ENCODE results near the gene PDZD4. TPM values are rescaled to one million over a fixed set of nuclear protein-coding genes. Genes with fewer than 3 reads are reported as not detected.

PDZD4 gene
- total RNA-seq, 2 experiments from 2014 or later = 0.10 to 0.16 TPM

GRCh38 chrX:153848325-153848724 lies 18.0 kb upstream of the PDZD4 start:
- ChIA-PET POLR2A (no interaction called here), CTCF (no interaction called here)
- H3K4me3 Mint-ChIP-seq = no peak overlapping the region
- no peak overlapping the region for H3K27ac Mint-ChIP-seq
- H3K9me3 Mint-ChIP-seq (ENCODE audit: insufficient read depth) = no peaks in the 10 kb centered on the region
- ATAC-seq = no peak
- DNase-seq = no peak
- H3K36me3 Mint-ChIP-seq (ENCODE audit: low read depth) = no peaks in the 10 kb centered on the region
- no peaks in the 10 kb centered on the region for H3K4me1 Mint-ChIP-seq (ENCODE audit: low read depth)
- H3K27me3 Mint-ChIP-seq (ENCODE audit: low read depth) = peaks cover 31% of the 10 kb centered on the region

GRCh38 chrX:153845842-153846241 lies 15.5 kb upstream of the PDZD4 start:
- ATAC-seq (no peak), DNase-seq (no peak)
- no peaks in the 10 kb centered on the region for H3K4me1 Mint-ChIP-seq (ENCODE audit: low read depth)
- no peak overlapping the region for H3K27ac Mint-ChIP-seq
- ChIA-PET CTCF (no interaction called here), POLR2A (no interaction called here)
- peaks cover 26% of the 10 kb centered on the region for H3K27me3 Mint-ChIP-seq (ENCODE audit: low read depth)
- no peak overlapping the region for H3K4me3 Mint-ChIP-seq
- no peaks in the 10 kb centered on the region for H3K9me3 Mint-ChIP-seq (ENCODE audit: insufficient read depth)
- H3K36me3 Mint-ChIP-seq (ENCODE audit: low read depth) = no peaks in the 10 kb centered on the region

DNA sequence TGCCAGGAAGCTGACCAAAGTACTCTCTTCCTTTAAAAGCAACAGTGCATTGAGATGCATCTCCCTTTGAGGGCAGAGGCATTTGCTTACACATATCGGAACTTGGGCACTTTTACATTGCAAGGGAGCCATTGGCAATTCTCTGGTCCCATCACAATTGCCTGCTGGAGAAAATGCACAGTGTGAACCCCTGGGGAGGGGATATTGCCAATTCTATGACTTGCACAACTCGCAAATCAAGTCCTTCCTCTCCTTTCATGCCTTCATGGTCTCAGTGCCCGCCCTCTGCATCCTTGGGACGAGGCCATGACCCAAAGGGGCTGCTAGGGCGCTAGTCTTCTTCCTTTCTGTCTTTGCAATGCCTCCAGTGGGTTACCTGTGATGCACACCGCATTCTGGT lies 14.9 kb upstream of the PDZD4 start:
- no peaks in the 10 kb centered on the region for H3K36me3 Mint-ChIP-seq (ENCODE audit: low read depth)
- H3K4me3 Mint-ChIP-seq = no peak overlapping the region
- H3K27me3 Mint-ChIP-seq (ENCODE audit: low read depth) = peaks cover 26% of the 10 kb centered on the region
- ATAC-seq = no peak
- CTCF ChIA-PET = no interaction called here
- no peaks in the 10 kb centered on the region for H3K9me3 Mint-ChIP-seq (ENCODE audit: insufficient read depth)
- H3K27ac Mint-ChIP-seq = no peak overlapping the region
- POLR2A ChIA-PET = no interaction called here
- no peaks in the 10 kb centered on the region for H3K4me1 Mint-ChIP-seq (ENCODE audit: low read depth)
- DNase-seq = no peak

DNA sequence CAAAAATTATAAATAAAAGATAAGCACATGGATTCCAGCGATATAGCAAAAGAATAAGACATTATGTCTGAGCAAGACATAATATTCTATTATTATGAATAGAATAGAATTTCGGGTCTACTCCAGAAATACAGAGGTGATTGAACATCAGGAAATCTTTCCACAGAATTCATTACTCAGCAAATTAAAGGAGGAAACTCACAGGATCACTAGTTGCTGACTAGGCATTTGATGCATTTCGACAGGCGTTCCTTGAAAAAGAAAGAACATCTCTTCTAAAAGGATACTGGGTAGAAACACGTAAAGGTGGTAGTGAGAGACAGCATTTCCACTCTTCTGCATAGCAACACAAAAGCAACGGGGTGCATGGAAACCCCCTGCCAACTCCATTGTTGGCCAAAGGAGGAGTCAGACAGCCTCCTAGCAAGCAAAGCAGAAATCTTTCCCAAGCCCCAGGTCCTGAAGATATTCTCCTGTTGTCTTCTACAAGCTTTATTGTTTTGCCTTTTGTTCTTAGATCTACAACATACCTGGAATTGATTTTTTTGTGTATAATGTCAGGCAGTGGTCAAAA lies 14.3 kb upstream of the PDZD4 start:
- no peaks in the 10 kb centered on the region for H3K36me3 Mint-ChIP-seq (ENCODE audit: low read depth)
- H3K4me3 Mint-ChIP-seq = no peak overlapping the region
- no peaks in the 10 kb centered on the region for H3K9me3 Mint-ChIP-seq (ENCODE audit: insufficient read depth)
- DNase-seq (no peak), ATAC-seq (no peak)
- no peaks in the 10 kb centered on the region for H3K4me1 Mint-ChIP-seq (ENCODE audit: low read depth)
- CTCF ChIA-PET = no interaction called here
- H3K27me3 Mint-ChIP-seq (ENCODE audit: low read depth) = peaks cover 26% of the 10 kb centered on the region
- POLR2A ChIA-PET = no interaction called here
- no peak overlapping the region for H3K27ac Mint-ChIP-seq

DNA sequence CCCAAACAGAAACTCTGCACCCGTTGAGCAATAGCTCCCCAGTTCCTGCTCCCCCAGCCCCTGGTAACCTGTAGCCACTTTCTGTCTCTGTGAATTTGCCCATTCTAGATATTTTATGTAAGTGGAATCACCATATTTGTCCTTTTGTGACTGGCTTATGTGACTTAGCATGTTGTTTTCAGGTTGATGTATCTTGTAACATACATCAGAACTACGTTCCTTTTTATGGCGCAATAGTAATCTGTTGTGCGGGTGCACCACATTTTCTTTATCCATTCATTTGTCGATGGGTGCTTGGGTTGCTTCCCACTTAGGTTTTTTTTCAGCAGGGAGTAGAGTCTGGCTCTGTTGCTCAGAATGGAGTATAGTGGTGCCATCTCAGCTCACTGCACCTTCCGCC lies 6.6 kb upstream of the PDZD4 start:
- ATAC-seq (no peak), DNase-seq (no peak)
- Mint-ChIP-seq H3K36me3 (ENCODE audit: low read depth) (no peaks in the 10 kb centered on the region), H3K9me3 (ENCODE audit: insufficient read depth) (no peaks in the 10 kb centered on the region), H3K4me3 (no peak overlapping the region), H3K27me3 (ENCODE audit: low read depth) (peaks cover 12% of the 10 kb centered on the region), H3K4me1 (ENCODE audit: low read depth) (no peaks in the 10 kb centered on the region), H3K27ac (no peak overlapping the region)
- ChIA-PET POLR2A (interaction anchor here (1.0 kb wide), 1 partner anchor 48 kb away, joined by 3 read pairs; no protein-coding TSS in a partner anchor), CTCF (no interaction called here)

DNA sequence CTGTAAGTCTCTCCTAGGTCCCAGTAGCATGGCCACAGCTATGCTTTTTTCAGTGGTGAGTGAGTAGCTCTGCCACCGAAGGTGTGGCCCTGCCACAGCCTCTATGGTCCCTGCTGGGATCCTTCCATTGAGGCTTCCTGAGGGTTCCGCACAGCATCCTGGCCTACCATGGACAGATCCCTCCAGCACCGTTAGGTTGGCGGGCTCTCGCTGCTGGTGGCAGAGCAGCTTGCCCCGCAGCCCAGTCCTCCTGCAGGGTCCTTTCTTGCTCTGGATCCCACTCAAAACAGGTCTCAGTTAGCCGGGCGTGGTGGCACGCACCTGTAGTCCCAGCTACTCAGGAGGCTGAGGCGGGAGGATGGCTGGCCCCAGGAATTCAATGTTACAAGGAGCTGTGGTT lies 2.4 kb upstream of the PDZD4 start:
- no peaks in the 10 kb centered on the region for H3K36me3 Mint-ChIP-seq (ENCODE audit: low read depth)
- no peak for ATAC-seq
- no peaks in the 10 kb centered on the region for H3K9me3 Mint-ChIP-seq (ENCODE audit: insufficient read depth)
- no peak overlapping the region for H3K27ac Mint-ChIP-seq
- POLR2A ChIA-PET = no interaction called here
- no peaks in the 10 kb centered on the region for H3K4me1 Mint-ChIP-seq (ENCODE audit: low read depth)
- H3K4me3 Mint-ChIP-seq = no peak overlapping the region
- DNase-seq = no peak
- H3K27me3 Mint-ChIP-seq (ENCODE audit: low read depth) = peaks cover 22% of the 10 kb centered on the region
- CTCF ChIA-PET = no interaction called here

DNA sequence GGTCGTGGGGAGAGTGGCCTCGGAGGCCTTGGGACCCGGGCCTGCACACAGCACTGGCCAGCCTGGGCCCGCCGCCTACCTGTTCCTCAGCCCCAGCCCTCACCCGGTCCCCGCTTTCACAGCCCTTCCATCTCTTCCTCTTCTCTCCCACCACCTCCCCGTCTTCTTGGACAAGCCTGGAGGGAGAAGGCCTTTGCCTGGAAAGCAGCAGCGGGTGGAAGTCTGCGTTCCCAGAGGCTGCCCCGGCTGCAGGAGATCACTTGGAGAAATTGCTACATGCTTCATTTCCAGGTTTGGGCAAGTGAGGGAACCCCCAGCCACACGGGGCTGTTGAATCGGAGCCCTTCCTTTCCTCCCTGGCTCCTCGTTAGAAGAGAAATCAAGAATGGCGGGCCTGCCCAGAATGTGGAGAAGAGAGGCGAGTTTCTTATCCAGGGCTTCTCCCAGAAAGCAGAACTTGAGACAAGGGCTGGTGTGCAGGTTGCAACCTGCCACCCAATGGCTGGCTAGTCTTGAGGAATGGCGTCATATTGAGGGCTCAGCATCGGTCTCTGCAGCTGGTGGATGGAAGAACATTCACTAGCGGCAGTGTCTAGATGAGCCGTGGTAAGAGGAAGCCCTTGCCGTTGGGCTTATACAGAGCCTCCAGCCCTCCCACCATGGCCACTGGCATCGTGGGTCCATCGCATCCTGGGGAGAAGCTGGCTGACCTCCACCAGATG lies 1.2 kb upstream of the PDZD4 start:
- ATAC-seq (no peak), DNase-seq (no peak)
- Mint-ChIP-seq H3K4me3 (no peak overlapping the region), H3K9me3 (ENCODE audit: insufficient read depth) (no peaks in the 10 kb centered on the region), H3K36me3 (ENCODE audit: low read depth) (no peaks in the 10 kb centered on the region), H3K27ac (no peak overlapping the region), H3K4me1 (ENCODE audit: low read depth) (peaks cover 2% of the 10 kb centered on the region), H3K27me3 (ENCODE audit: low read depth) (peaks cover 31% of the 10 kb centered on the region)
- POLR2A ChIA-PET = no interaction called here
- CTCF ChIA-PET = no interaction called here

DNA sequence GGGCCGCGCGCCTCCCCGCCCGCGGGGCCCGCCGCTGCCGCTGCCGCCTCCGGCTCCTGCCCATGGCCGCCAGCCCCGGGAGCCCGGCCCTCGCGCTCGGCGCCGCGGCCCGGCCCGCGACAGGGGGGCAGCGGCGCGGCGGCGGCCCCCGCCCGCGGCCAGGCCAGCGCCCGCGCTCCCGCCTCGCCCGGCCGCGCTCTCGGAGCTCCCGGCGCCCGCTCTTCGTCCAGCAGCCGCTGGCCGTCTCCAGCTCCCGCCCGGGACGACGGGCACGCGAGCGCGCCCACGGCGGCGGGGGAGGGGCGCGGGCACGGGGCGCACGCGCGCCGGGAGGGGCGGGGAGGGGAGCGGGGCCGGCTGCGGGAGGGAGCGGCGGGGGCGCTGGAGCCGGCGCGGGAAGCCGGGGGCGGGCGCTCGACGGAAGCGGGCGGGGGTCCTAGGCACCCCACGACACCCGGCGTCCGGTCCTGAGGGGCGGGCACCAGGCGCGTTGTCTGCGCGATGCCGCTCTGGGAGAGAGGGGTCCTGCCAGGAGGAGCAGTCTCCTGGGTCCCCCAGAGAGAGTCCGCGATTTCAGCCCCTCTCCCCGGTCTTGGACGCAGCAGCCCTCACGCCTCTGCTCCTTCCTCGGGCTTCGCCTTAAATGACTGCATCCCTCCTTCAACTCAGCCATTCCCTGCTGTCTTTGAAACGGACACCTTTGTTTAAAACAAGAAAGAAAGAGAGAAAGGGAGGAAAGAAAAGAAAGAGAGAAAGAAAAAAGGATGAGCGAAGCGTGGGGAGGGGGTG lies 490 bp upstream of the PDZD4 start:
- Mint-ChIP-seq H3K36me3 (ENCODE audit: low read depth) (no peaks in the 10 kb centered on the region), H3K9me3 (ENCODE audit: insufficient read depth) (no peaks in the 10 kb centered on the region), H3K27me3 (ENCODE audit: low read depth) (peaks cover 31% of the 10 kb centered on the region), H3K27ac (no peak overlapping the region), H3K4me3 (no peak overlapping the region), H3K4me1 (ENCODE audit: low read depth) (peaks cover 2% of the 10 kb centered on the region)
- DNase-seq = no peak
- ChIA-PET CTCF (no interaction called here), POLR2A (no interaction called here)
- ATAC-seq = no peak

DNA sequence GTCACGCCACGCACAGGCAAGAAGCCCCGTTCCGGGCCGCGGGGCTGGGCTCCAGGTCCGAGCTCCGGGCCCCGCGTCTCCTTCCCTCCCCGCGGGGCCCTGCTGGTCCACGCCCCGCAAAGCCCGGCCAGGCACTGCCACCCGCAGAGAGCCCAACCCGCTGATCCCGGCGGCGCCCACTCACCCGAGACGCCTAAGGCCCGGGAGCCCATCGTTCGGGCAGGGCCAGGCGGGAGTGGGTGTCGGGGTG lies 870 bp downstream of the PDZD4 start:
- Mint-ChIP-seq H3K36me3 (ENCODE audit: low read depth) (no peaks in the 10 kb centered on the region), H3K4me3 (no peak overlapping the region), H3K9me3 (ENCODE audit: insufficient read depth) (no peaks in the 10 kb centered on the region), H3K27me3 (ENCODE audit: low read depth) (peaks cover 35% of the 10 kb centered on the region), H3K27ac (no peak overlapping the region), H3K4me1 (ENCODE audit: low read depth) (peaks cover 4% of the 10 kb centered on the region)
- ChIA-PET CTCF (no interaction called here), POLR2A (no interaction called here)
- DNase-seq = no peak
- no peak for ATAC-seq

DNA sequence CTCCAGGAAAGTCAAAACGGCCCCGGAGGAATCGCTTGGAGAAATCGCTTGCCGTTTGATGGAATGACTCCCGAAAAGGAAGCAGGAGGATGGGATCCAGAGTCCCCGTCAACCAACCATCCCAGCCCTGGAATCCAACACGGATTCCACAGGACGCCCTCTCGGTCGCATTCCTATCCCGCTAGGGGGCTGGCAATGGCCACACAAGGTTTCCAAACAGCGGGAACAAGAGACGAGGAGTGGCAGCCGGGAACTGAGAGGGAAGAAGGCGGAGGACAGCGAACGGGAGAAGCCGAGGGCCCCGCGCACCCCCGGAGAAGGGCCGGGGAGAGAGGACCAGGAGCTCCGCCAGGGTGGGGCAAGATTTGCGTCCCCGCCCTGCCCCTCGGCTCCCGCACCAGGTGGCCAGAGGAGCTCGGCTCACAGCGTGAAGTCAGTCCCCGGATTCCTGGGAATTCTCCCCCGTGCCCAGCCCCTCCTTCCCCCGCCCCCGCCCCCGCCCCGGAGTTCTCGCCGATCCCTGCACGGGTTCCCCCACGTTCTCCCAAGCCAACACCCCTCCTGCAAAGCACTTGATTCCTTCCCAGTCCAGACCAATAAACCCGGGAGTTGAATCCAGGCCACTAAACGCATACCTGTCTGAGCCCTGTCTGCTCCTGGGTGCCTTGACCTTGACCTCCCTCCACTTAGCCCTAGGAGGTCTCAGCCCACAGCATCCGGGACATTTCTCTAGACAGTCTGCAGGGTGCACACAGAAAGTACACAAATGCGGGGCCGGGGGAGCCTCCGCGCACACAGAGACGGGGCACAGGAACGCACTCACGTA lies 1.4 kb downstream of the PDZD4 start:
- H3K36me3 Mint-ChIP-seq (ENCODE audit: low read depth) = no peaks in the 10 kb centered on the region
- DNase-seq = no peak
- peaks cover 6% of the 10 kb centered on the region for H3K4me1 Mint-ChIP-seq (ENCODE audit: low read depth)
- no peak for ATAC-seq
- CTCF ChIA-PET = no interaction called here
- no peaks in the 10 kb centered on the region for H3K9me3 Mint-ChIP-seq (ENCODE audit: insufficient read depth)
- H3K27ac Mint-ChIP-seq = no peak overlapping the region
- H3K4me3 Mint-ChIP-seq = no peak overlapping the region
- POLR2A ChIA-PET = no interaction called here
- H3K27me3 Mint-ChIP-seq (ENCODE audit: low read depth) = peaks cover 36% of the 10 kb centered on the region

- no peak for ATAC-seq
Observed at GRCh38 chrX:153828308-153828707, 2.0 kb downstream of the PDZD4 start.

DNA sequence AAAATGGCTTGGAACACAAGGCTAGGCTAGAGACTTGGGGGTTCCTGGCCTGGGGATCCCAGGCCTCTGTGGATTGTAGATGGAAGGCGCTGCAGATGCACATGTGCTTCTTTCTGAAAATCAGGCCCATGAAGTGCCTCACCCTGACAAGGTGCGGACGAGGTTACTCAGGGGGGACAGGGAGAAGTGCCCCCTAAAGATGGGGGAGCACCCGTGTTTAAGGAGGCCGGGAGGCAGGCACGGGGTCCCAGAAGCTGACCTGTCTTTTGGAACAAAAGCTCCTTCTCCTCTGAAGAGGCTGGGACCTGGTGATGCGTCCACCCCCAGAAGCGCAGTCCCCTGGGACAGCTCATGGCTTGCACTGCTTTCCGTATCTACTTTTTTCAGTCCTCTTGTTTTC lies 2.4 kb downstream of the PDZD4 start:
- H3K4me1 Mint-ChIP-seq (ENCODE audit: low read depth) = peaks cover 10% of the 10 kb centered on the region
- ATAC-seq (no peak), DNase-seq (no peak)
- no peaks in the 10 kb centered on the region for H3K9me3 Mint-ChIP-seq (ENCODE audit: insufficient read depth)
- H3K36me3 Mint-ChIP-seq (ENCODE audit: low read depth) = no peaks in the 10 kb centered on the region
- no peak overlapping the region for H3K4me3 Mint-ChIP-seq
- POLR2A ChIA-PET = no interaction called here
- H3K27ac Mint-ChIP-seq = no peak overlapping the region
- peaks cover 37% of the 10 kb centered on the region for H3K27me3 Mint-ChIP-seq (ENCODE audit: low read depth)
- CTCF ChIA-PET = interaction anchor here (0.5 kb wide), 1 partner anchor 8 kb away, joined by 3 read pairs; no protein-coding TSS in a partner anchor

More at GRCh38 chrX:153828308-153828707, 2.0 kb downstream of the PDZD4 start:
- H3K9me3 Mint-ChIP-seq (ENCODE audit: insufficient read depth) = no peaks in the 10 kb centered on the region
- H3K27me3 Mint-ChIP-seq (ENCODE audit: low read depth) = peaks cover 41% of the 10 kb centered on the region
- POLR2A ChIA-PET = no interaction called here
- H3K36me3 Mint-ChIP-seq (ENCODE audit: low read depth) = no peaks in the 10 kb centered on the region
- peaks cover 10% of the 10 kb centered on the region for H3K4me1 Mint-ChIP-seq (ENCODE audit: low read depth)
- H3K4me3 Mint-ChIP-seq = no peak overlapping the region
- H3K27ac Mint-ChIP-seq = no peak overlapping the region
- CTCF ChIA-PET = interaction anchor here (0.5 kb wide), 1 partner anchor 8 kb away, joined by 3 read pairs; no protein-coding TSS in a partner anchor
- no peak for DNase-seq
